ENCODE data around the gene UBE2A. TPM values are rescaled to one million over a fixed set of nuclear protein-coding genes. Genes with fewer than 3 reads are reported as not detected.

The UBE2A gene
- total and polyA plus RNA-seq, 2 donors (not counting 3 experiments of a cell fraction or from before 2014, with no cell fraction given) = 40.7 to 66.9 TPM

GRCh38 chrX:119589810-119590209, 15.4 kb downstream of the UBE2A start:
- no peak overlapping the region for H2AFZ ChIP-seq (ENCODE audit: low read depth, low read length)
- dilution Hi-C loops (cut with MboI; ENCODE audit: extremely low pct_ligation_motif_present, low sequenced_read_pairs) = no loop called here
- no peaks in the 10 kb centered on the region for H3K4me1 ChIP-seq (ENCODE audit: control insufficient read depth, extremely low read depth, insufficient read depth, low read length)
- ChIA-PET CTCF (interaction anchor here (1.1 to 1.4 kb wide), 3 partner anchors 20 to 140 kb away, joined by 3 read pairs; no protein-coding TSS in a partner anchor), POLR2A (no interaction called here)
- FAIRE-seq (no peak), DNase-seq (ENCODE audit: low read depth, low spot score) (no peak)
- H3K79me2 ChIP-seq (ENCODE audit: control insufficient read depth, insufficient read depth, low read length) = no peaks in the 10 kb centered on the region
- H3K9me3 ChIP-seq (replicated peaks; ENCODE audit: control insufficient read depth, insufficient read depth, low read length) = no peaks in the 10 kb centered on the region
- no peaks in the 10 kb centered on the region for H3K27me3 ChIP-seq (ENCODE audit: control insufficient read depth in 2 of 2, insufficient read depth in 2 of 2, low read length in 2 of 2)
- H3K9ac ChIP-seq (replicated peaks; ENCODE audit: extremely low read depth, insufficient read depth, low read length) = no peak overlapping the region
- H4K20me1 ChIP-seq (replicated peaks; ENCODE audit: control insufficient read depth, extremely low read depth, insufficient read depth, low read length) = no peaks in the 10 kb centered on the region
- no peak overlapping the region for H3K27ac ChIP-seq (ENCODE audit: insufficient read depth, low read depth, low read length)
- no peak overlapping the region for H3K4me2 ChIP-seq (ENCODE audit: insufficient read depth, low read length)
- no peaks in the 10 kb centered on the region for H3K36me3 ChIP-seq (ENCODE audit: control insufficient read depth in 2 of 2, extremely low read depth in 1 of 2, insufficient read depth in 2 of 2, low read length in 2 of 2)
- TSS peak; percentile 19 for BruUV-seq (replicated peaks)
- intact Hi-C loops (cut with micrococcal nuclease) = no loop called here
- TF ChIP-seq MYC (IDR thresholded peaks at IDR 0.05; ENCODE audit: low read depth, low read length) (no peak), FOS (IDR thresholded peaks at IDR 0.05; ENCODE audit: borderline replicate concordance, insufficient read depth, low read length) (no peak), POLR2A (IDR thresholded peaks at IDR 0.05; ENCODE audit: low read depth, low read length) (no peak), GATA2 (IDR thresholded peaks at IDR 0.05; ENCODE audit: insufficient read depth, insufficient read length, low read depth, low read length) (no peak), POLR2AphosphoS5 (IDR thresholded peaks at IDR 0.05; ENCODE audit: insufficient read depth, low read depth, low read length) (no peak), MAX (IDR thresholded peaks at IDR 0.05; ENCODE audit: insufficient read depth, insufficient read length) (no peak), EZH2 (IDR thresholded peaks at IDR 0.05; ENCODE audit: borderline replicate concordance, low read depth, low read length, severe bottlenecking) (no peak), JUN (IDR thresholded peaks at IDR 0.05; ENCODE audit: borderline replicate concordance, insufficient read depth, insufficient read length, low read depth) (no peak)
- TF ChIP-seq, protein P1, sequence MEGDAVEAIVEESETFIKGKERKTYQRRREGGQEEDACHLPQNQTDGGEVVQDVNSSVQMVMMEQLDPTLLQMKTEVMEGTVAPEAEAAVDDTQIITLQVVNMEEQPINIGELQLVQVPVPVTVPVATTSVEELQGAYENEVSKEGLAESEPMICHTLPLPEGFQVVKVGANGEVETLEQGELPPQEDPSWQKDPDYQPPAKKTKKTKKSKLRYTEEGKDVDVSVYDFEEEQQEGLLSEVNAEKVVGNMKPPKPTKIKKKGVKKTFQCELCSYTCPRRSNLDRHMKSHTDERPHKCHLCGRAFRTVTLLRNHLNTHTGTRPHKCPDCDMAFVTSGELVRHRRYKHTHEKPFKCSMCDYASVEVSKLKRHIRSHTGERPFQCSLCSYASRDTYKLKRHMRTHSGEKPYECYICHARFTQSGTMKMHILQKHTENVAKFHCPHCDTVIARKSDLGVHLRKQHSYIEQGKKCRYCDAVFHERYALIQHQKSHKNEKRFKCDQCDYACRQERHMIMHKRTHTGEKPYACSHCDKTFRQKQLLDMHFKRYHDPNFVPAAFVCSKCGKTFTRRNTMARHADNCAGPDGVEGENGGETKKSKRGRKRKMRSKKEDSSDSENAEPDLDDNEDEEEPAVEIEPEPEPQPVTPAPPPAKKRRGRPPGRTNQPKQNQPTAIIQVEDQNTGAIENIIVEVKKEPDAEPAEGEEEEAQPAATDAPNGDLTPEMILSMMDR (IDR thresholded peaks at IDR 0.05; ENCODE audit: extremely low read depth in 1 of 2, insufficient read depth in 1 of 2, low read depth in 1 of 2, low read length in 2 of 2) = no peak
- no peaks in the 10 kb centered on the region for H3K9me1 ChIP-seq (replicated peaks; ENCODE audit: control insufficient read depth, extremely low read depth, insufficient read depth, low read length)
- H3K4me3 ChIP-seq (replicated peaks in 1 of 3; ENCODE audit: insufficient read depth in 1 of 3, low read depth in 1 of 3, low read length in 3 of 3) = no peak overlapping the region
